B cell (primary cell): ENCODE data around the gene BEX3. TPM values are rescaled to one million over a fixed set of nuclear protein-coding genes. Genes with fewer than 3 reads are reported as not detected.

Source experiments
- ATAC-seq: fragments of 200-7000 bp; cut with Tn5 transposase; one replicate; pipeline ENCODE4 v1.10.0; 2021; ENCODE audit warnings: low read depth, mild to moderate bottlenecking, moderate number of reproducible peaks, moderate library complexity
- CTCF ChIA-PET: fragments of 350-600 bp; sonication (Branson Sonifier 250); formaldehyde crosslinking; loops from one replicate; lab custom pipeline; 2021; ENCODE audit warnings: antibody characterized with exemption, inconsistent platforms; lab: Charles Lee
- POLR2A ChIA-PET: fragments of 350-600 bp; sonication (Branson Sonifier 250); formaldehyde crosslinking; loops from one replicate; lab custom pipeline; 2021; ENCODE audit warnings: antibody characterized with exemption; lab: Charles Lee
- DNase-seq: peaks from one replicate; pipeline ENCODE4 v3.0.0; 2013
- H2AFZ ChIP-seq: 2 replicates; pipeline ENCODE4 v1.6.1; 2012; ENCODE audit warnings: mild to moderate bottlenecking, low read depth, low read length; ENCODE audit not compliant: insufficient read depth, poor library complexity, severe bottlenecking
- H3K27ac ChIP-seq, 2 donors: 1 replicate in 1 of 2; 2 replicates in 1 of 2; pipeline ENCODE4 v1.5.1; 2012 to 2013; ENCODE audit warnings: low read length in 2 of 2, mild to moderate bottlenecking in 2 of 2, moderate library complexity in 1 of 2
- H3K27me3 ChIP-seq, 4 experiments: fragments of 200-600 bp in 1 of 4; sonication (generic) in 1 of 4; replicated peaks in 1 of 4; 1 replicate in 2 of 4; 2 replicates in 2 of 4; pipeline versions ENCODE4 v1.6.1 to v1.7.0; 2013 to 2016; ENCODE audit warnings: low read length in 3 of 4, mild to moderate bottlenecking in 2 of 4, mixed read lengths in 1 of 4, moderate library complexity in 1 of 4; ENCODE audit not compliant: insufficient read depth in 4 of 4, control insufficient read depth in 3 of 4; ENCODE audit errors: control extremely low read depth in 1 of 4
- H3K36me3 ChIP-seq, 2 experiments: replicated peaks in 1 of 2; 1 replicate in 1 of 2; 2 replicates in 1 of 2; pipeline versions ENCODE4 v1.6.1 to v1.7.1; 2013; ENCODE audit warnings: low read length in 1 of 2; ENCODE audit not compliant: insufficient read depth in 2 of 2, control insufficient read depth in 1 of 2; ENCODE audit errors: control extremely low read depth in 1 of 2, extremely low read depth in 1 of 2
- H3K4me1 ChIP-seq, 2 donors: fragments of 200-600 bp in 1 of 2; sonication (generic) in 1 of 2; 1 replicate in 1 of 2; 2 replicates in 1 of 2; pipeline versions ENCODE4 v1.5.1 to v1.6.1; 2013 to 2017; ENCODE audit warnings: low read length in 2 of 2; ENCODE audit not compliant: control insufficient read depth in 2 of 2, insufficient read depth in 2 of 2
- H3K4me2 ChIP-seq: replicated peaks from 2 replicates; pipeline ENCODE3; 2012; ENCODE audit warnings: mild to moderate bottlenecking, low read depth, low read length; ENCODE audit not compliant: poor library complexity, severe bottlenecking
- H3K4me3 ChIP-seq, 5 experiments: fragments of 200-600 bp in 1 of 5; sonication (generic) in 1 of 5; 1 replicate in 3 of 5; 2 replicates in 2 of 5; pipeline versions ENCODE4 v1.5.1 to v1.7.0; 2011 to 2016; ENCODE audit warnings: low read length in 4 of 5, mild to moderate bottlenecking in 4 of 5, low read depth in 2 of 5, control low read depth in 1 of 5, moderate library complexity in 1 of 5; ENCODE audit not compliant: insufficient read depth in 1 of 5; ENCODE audit errors: control extremely low read depth in 1 of 5, extremely low read depth in 1 of 5
- H3K79me2 ChIP-seq: fragments of 200-600 bp; sonication (generic); one replicate; pipeline ENCODE4 v1.6.0; 2016; ENCODE audit warnings: low read length; ENCODE audit not compliant: control insufficient read depth, insufficient read depth
- H3K9ac ChIP-seq: fragments of 200-600 bp; sonication (generic); 2 replicates; pipeline ENCODE4 v1.6.1; 2017; ENCODE audit warnings: mild to moderate bottlenecking, low read length, moderate library complexity
- H3K9me3 ChIP-seq, 3 donors: one replicate each; pipeline versions ENCODE4 v1.6.1 to v1.7.1; 2013; ENCODE audit warnings: low read length in 2 of 3; ENCODE audit not compliant: control insufficient read depth in 2 of 3, insufficient read depth in 1 of 3; ENCODE audit errors: control extremely low read depth in 1 of 3
- H4K20me1 ChIP-seq: 2 replicates; pipeline ENCODE4 v1.6.0; 2012; ENCODE audit warnings: mild to moderate bottlenecking, low read length; ENCODE audit not compliant: insufficient read depth, control insufficient read depth, poor library complexity, severe bottlenecking
- H3K27ac Mint-ChIP-seq: one replicate; pipeline ENCODE4 v1.8.0; 2021; ENCODE audit warnings: mixed read lengths
- H3K27me3 Mint-ChIP-seq: one replicate; pipeline ENCODE4 v1.8.0; 2021; ENCODE audit warnings: mixed read lengths
- H3K4me1 Mint-ChIP-seq: one replicate; pipeline ENCODE4 v1.8.0; 2021; ENCODE audit warnings: mixed read lengths
- H3K4me3 Mint-ChIP-seq: one replicate; pipeline ENCODE4 v1.8.0; 2021; ENCODE audit warnings: mixed read lengths
- H3K9me3 Mint-ChIP-seq: one replicate; pipeline ENCODE4 v1.8.0; 2022; ENCODE audit warnings: mixed read lengths; ENCODE audit not compliant: insufficient read depth
- CTCF ChIP-seq: fragments of 200-600 bp; IDR thresholded peaks from one replicate; pipeline ENCODE4 v1.8.0; 2022; ENCODE audit warnings: antibody characterized with exemption, mild to moderate bottlenecking
- EZH2 ChIP-seq: IDR thresholded peaks from 2 replicates; pipeline ENCODE4 v1.6.1; 2012; ENCODE audit warnings: borderline replicate concordance, low read depth, mild to moderate bottlenecking, moderate library complexity, low read length; ENCODE audit not compliant: insufficient read depth, poor library complexity, severe bottlenecking
- WGBS: methylation state at CpG from one replicate; pipeline ENCODE4 v1.1.5; 2013; ENCODE audit warnings: missing lambda C conversion rate; ENCODE audit not compliant: insufficient coverage; 5-methylcytosine and 5-hydroxymethylcytosine counted together
- intact Hi-C: fragments of 100-400 bp; cut with micrococcal nuclease; formaldehyde crosslinking; loops from one replicate; pipeline ENCODE4 v1.10.0; 2022
- polyA plus RNA-seq: library from polyadenylated mRNA; depleted of rRNA; stranded (reverse); fragments of >200 nt; gene quantifications from 2 replicates; pipeline ENCODE4 v1.2.3, GENCODE V29; 2012
- small RNA-seq: library from RNA; depleted of rRNA; stranded (forward); fragments of <200 nt; gene quantifications from one replicate; pipeline ENCODE3, GENCODE V24; 2012; ENCODE audit warnings: low replicate concordance, low read depth; ENCODE audit not compliant: insufficient read length
- total RNA-seq, 2 donors: library from RNA; stranded (reverse); fragments of 120-200 nt in 1 of 2; gene quantifications; 1 replicate in 1 of 2; 2 replicates in 1 of 2; pipeline versions ENCODE4 v1.2.3 to v1.2.4, GENCODE V29; 2013 to 2022

Gene BEX3
- total and polyA plus RNA-seq, 2 donors (not counting 1 experiment from before 2014, with no cell fraction given), result 0.37 to 1.7 TPM

GRCh38 chrX:103423955-103424638 is 47.8 kb downstream of the BEX3 start:
- no peaks in the 10 kb centered on the region for H3K36me3 ChIP-seq

More at GRCh38 chrX:103423955-103424638, 47.8 kb downstream of the BEX3 start:
- Mint-ChIP-seq H3K9me3 (no peaks in the 10 kb centered on the region), H3K27ac (no peak overlapping the region), H3K4me3 (no peak overlapping the region), H3K4me1 (no peaks in the 10 kb centered on the region), H3K27me3 (no peaks in the 10 kb centered on the region)
- Histone ChIP-seq H3K79me2 (no peaks in the 10 kb centered on the region), H3K9ac (no peak overlapping the region), H3K4me1 (no peaks in the 10 kb centered on the region), H2AFZ (no peak overlapping the region), H3K27me3 (no peaks in the 10 kb centered on the region), H3K27ac (no peak overlapping the region), H4K20me1 (no peaks in the 10 kb centered on the region), H3K4me3 (no peak overlapping the region), H3K9me3 (no peaks in the 10 kb centered on the region), H3K4me2 (no peak overlapping the region)
- ATAC-seq, result no peak
- intact Hi-C loops, result no loop called here
- no CpG with 5 or more reads among the region's 3 CpGs for WGBS
- no peak for TF ChIP-seq EZH2
- TF ChIP-seq CTCF, result no peak
- ChIA-PET POLR2A (no interaction called here), CTCF (no interaction called here)
- DNase-seq, result no peak

Small RNA genes within 50 kb of the gene (small RNA-seq; reads per million reads assigned to genes)
- not detected for gene Z92846.1

Other genes starting within 250 kb of the BEX3 start
- gene BEX4, start 161.4 kb upstream of the BEX3 start, total RNA-seq, result 17.2 and 19.8 TPM in 2 replicates
- gene BEX4, start 161.4 kb upstream of the BEX3 start, polyA plus RNA-seq, result 32.1 and 83.0 TPM in 2 replicates
- gene TCEAL8, start 121.4 kb upstream of the BEX3 start, total RNA-seq, result 14.4 and 17.5 TPM in 2 replicates
- gene TCEAL8, start 121.4 kb upstream of the BEX3 start, polyA plus RNA-seq, result 4.1 and 4.9 TPM in 2 replicates
- gene TCEAL5, start 99.8 kb upstream of the BEX3 start, total RNA-seq, result not detected in 2 replicates
- gene TCEAL5, start 99.8 kb upstream of the BEX3 start, polyA plus RNA-seq, result not detected in 2 replicates
- gene BEX2, start 65.5 kb upstream of the BEX3 start, total RNA-seq, result 15.9 and 17.9 TPM in 2 replicates
- 34.6 and 78.5 TPM in 2 replicates for gene BEX2, start 65.5 kb upstream of the BEX3 start, polyA plus RNA-seq
- not detected in 2 replicates for gene TCEAL7, start 46.3 kb upstream of the BEX3 start, total RNA-seq
- gene TCEAL7, start 46.3 kb upstream of the BEX3 start, polyA plus RNA-seq, result not detected in 2 replicates
- gene TCEAL9, start 20.0 kb upstream of the BEX3 start, total RNA-seq, result 0.39 and 0.42 TPM in 2 replicates
- gene TCEAL9, start 20.0 kb upstream of the BEX3 start, polyA plus RNA-seq, result 0.25 and 0.34 TPM in 2 replicates
- gene RAB40A, start 143.0 kb downstream of the BEX3 start, total RNA-seq, result 0.36 and 0.67 TPM in 2 replicates
- 0.07 and 0.15 TPM in 2 replicates for gene RAB40A, start 143.0 kb downstream of the BEX3 start, polyA plus RNA-seq
- 22.4 and 23.1 TPM in 2 replicates for gene TCEAL4, start 209.0 kb downstream of the BEX3 start, total RNA-seq
- gene TCEAL4, start 209.0 kb downstream of the BEX3 start, polyA plus RNA-seq, result 3.0 and 6.5 TPM in 2 replicates
- 6.7 and 8.3 TPM in 2 replicates for gene TCEAL3, start 231.4 kb downstream of the BEX3 start, total RNA-seq
- gene TCEAL3, start 231.4 kb downstream of the BEX3 start, polyA plus RNA-seq, result 1.3 and 9.7 TPM in 2 replicates